ENCODE results near the gene C1orf198.
A peak's percentile ranks its signal among the peaks of the same experiment; 100 is the strongest.

C1orf198 gene

DNA sequence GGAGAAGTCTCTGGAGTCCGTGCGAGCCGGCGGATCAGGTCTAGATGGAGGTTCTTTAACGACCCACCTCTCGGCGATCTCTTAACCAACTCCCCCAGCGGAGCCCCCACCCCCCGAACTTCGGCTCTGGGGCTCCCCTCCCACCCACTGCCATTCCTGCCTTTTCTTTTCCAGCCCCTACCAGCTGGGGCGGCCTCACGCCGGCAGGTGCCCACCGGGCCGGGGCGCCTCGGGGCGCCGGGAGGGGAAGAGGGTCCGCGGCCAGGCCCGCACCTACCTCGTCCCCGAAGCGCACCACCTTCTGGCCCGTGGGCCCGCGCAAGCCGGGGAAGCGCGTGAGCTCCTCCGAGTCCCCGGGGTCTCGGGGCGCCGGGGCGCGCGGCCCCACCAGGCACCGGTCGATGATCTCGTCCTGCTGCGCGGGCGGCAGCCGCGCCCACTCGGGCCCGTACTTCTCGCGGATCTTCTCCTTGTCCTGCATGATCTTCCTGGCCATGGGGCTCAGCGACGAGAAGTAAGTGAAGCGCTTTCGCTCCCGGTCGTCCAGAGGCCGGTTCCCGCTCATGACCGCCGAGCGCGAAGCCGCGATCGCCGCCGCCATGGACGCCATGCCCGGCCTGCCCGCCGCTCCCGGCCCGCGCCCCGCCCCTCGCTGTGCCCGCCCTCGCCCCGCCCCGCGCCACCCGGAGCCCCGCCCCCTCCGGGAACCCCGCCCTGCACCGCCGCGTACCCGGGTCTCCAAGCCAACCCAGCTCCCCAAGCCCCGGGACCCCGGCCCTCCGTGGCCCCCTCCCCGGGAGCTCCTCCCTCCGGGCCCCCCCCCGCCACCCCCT is at the start of gene C1orf198:
Gene C1orf198, minus strand, starts transcription at position 619 of the 833 bp plus-strand sequence. Its CDS starts 9 bp downstream, at position 610.
- peak; percentile 64 for DNase-seq (ENCODE audit: low read depth)

DNA sequence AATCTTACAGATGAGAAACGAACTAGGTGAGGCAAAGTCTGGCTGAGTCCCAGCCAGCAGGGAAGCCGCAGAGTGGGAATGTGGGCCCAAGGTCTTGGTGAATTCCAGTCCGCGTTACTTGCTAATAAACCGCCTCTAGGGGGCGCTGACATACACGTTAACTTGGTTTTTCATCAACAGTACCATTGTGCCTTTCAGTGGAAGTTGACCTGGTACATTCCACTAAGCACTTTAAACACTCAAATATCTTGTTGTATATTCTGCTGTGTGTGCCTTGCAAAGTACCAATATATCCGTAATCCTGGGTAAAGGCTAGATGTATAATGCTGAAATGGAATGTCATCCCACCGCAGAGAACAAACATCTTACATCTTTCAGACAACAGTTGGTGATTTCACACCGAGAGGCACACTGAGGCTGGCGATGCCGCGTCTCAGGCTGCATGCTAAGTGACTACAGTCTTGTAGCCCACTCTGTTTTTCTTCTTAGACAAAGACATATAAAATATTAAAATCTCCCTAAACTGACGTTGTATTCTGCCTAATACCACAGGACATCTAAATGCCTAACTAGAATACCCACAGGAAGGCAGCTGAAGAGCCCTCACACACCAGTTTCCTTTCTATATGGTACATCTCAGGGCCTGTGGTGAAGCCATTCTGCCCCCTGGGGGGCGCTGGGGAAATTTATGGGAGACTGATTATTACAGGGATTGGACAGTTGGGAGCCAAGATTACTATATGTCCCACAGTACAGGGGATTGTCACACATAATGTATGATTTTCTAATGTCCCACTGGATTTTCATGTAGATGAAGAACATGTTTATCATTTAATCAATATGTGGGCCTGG is 49.2 kb upstream of the C1orf198 start:
- DNase-seq (ENCODE audit: low read depth): peak; percentile 36

DNA sequence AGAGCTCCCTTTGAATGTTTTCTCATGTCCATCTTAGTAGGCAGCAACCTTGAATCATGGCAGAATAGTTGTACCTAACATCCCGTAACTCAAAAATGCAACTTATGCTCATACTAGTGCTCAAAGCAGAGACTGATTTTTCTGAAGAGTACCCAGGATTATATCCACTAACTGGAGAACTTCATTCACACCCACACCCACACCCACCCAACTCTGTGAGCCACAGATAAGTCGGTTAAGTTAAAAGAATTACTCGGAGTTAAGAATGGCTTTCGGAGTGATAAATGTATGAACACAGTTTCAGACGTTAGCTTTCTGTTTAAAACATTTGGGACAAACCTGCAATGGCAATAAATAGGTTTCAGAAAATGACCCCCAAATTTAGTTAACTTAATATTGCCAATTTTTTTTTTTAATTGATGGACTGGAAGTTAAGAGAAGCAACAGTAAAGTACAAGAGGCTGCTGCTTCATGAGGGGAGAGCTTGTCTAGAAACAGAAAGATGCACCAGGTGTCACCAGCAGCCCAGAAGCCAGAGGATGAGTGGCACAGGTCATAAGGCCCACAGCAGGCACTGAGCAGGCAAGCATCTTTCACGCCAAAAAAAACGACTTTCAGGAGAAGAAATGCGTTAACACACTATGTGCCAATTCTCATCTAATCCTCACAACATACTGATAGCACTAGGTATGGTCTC is 48.4 kb upstream of the C1orf198 start:
- no peak for DNase-seq (ENCODE audit: low read depth)

- no peak for DNase-seq (ENCODE audit: low read depth)
Measured at GRCh38 chr1:230915078-230915477, 46.8 kb upstream of the C1orf198 start.

DNA sequence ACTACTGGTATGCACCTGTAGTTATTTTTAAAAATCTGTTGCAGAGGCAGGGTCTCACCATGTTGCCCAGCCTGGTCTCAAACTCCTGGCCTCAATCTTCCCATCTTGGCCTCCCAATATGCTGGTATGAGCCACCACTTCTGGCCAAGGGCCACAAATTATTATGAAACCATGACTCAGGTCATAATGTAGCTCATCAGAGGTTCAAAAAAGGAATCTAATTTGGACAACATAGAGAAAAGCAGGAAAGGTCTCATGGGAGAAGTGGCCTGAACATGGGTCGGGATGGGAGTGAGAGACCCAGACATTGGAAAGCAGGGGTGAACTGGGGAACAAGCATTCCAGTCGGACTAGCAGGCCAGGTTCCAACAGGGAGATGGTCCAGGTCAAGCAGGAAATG is 45.2 kb upstream of the C1orf198 start:
- DNase-seq (ENCODE audit: low read depth): no peak

GRCh38 chr1:230910755-230911117 is 42.4 kb upstream of the C1orf198 start:
- no peak for DNase-seq (ENCODE audit: low read depth)

DNA sequence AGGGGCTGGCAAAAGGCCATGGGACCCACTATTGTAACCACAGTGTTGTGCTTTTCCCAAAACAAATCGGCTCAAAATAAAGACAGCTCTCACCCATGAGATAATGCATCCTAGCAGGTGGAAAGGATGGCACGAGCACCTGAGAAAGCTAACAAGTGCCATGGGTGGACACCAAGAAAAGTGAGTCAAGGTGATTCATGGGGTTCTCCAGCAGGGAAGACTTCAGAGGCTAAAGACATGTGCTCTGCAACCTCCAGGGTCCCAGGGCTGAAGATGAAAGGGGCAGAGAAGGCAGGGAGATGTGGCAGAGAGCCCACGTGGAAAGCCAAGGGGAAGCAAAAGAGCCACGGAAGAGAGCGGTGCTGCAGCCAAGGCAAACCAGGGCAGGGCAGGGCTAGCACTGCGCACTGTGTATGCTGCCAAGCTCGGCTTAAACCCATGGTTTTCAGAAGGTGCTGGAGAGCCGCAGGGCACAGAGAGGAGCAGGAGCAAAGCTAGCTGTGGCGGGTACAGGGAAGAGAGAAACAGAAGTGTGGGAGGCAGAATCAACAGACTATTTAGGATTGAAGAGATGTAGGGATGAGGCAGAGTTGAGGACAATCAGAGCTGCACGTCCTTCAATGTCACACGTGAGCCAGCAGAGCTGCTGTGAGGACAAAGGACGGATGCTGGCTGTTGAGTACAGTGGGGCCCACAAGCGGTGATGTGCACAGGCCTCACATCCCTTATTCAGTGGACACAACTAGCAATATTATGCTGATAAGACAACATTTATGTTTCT is 41.8 kb upstream of the C1orf198 start:
- no peak for DNase-seq (ENCODE audit: low read depth)

GRCh38 chr1:230907472-230908205 is 39.3 kb upstream of the C1orf198 start:
- DNase-seq (ENCODE audit: low read depth): no peak

GRCh38 chr1:230906226-230906625 is 37.9 kb upstream of the C1orf198 start:
- DNase-seq (ENCODE audit: low read depth): no peak

GRCh38 chr1:230905733-230906132 is 37.4 kb upstream of the C1orf198 start:
- no peak for DNase-seq (ENCODE audit: low read depth)

DNA sequence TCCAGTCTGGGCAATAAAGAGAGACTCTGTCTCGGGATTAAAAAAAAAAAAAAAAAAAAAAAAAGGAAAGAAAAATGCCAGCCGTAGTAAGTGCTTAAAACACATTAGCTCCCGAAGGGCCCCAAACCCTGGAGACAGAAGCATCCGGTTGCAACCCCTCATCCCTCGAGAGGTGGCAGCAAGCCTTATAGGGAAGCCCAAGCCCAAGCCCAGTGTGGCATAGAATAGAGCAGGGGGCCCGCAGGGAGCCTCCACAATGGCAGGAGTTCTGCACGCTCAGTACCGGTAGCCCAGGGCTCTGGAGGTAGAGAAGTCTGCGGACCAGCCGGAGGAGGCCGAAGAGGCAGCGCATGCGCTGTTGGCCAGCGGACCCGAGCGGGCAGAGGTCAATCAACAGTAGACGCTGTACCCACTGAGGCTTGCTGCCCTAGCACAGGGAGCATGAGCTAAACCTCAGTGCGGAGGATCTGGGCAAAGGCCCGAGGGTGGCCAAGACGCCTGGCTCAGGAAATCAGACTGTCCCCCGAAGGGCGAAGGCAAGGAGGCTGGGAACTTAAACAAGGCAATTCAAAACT is 34.1 kb upstream of the C1orf198 start:
- no peak for DNase-seq (ENCODE audit: low read depth)

DNA sequence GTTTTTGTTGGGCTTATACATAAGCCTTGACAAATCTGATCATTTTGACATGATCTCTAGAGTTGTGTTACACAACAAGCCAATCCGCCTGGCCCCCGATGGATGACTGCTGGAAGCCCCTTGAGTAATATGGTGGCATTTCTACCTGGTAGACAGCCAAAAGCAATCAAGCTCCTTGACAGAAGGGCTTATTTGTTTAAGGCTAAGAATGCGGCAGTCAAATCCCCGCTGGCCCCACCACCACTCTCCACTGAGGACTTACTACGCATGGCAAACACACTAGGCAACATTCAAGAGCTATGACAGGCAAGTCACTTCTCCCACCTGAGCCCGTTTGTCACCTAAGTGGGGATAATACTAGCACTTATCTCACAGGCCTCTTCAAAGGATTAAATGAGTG is 33.4 kb upstream of the C1orf198 start:
- no peak for DNase-seq (ENCODE audit: low read depth)

DNA sequence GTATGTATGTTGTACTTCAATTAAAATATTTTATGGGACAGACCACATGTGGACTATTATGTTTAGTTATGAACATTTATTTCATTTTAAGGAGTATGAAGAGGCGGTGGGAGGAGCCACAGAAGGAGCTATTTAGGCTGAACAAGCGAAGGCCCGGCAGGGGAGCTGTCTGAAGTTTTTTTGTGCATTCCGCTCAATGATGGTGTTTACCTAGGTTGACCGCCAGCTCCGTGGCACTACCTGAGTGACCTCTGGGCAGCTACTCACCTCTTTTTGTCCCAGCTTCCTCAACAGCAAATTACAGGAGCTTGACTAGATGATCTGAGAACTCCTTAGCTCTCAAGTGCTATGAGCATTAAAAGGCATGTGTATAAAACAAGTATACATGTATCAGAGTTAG is 32.7 kb upstream of the C1orf198 start:
- DNase-seq (ENCODE audit: low read depth): no peak

DNA sequence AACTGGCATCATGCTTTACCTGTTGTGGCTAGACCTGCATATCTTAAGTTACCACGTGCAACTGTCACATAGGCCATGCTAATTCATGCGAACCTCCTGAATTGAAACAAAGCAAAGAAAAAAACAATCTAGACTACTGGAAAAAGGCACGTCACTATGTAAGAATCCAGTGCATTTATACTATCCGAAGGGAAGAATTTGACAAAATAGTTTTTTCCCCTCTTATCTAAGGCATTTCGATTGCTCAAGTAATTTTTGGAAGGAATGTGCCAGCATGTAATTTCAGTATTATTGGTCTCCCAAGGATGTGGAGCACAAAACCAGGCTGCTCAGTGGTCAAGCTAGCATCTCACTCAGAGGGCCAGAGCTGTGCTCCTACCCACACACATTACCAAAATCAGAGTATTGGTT is 31.5 kb upstream of the C1orf198 start:
- no peak for DNase-seq (ENCODE audit: low read depth)

DNA sequence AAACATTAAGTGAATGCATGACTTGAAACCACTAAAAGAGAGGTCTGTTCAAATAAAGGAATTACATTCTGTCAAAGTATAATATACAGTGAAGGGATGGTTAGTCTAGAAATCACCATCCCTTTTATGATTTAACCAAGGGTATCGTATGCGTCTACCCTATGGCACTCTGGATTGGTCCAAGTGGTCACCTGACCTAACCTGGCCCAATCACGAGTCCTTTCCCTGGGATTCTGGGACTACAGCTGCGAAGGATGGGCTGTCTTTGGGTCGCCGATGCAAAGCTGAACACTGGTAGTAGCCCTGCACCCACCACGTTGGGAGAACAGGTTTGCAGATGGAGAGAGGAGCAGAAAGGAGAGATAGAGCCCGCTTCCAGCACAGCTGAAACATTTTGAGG is 30.4 kb upstream of the C1orf198 start:
- no peak for DNase-seq (ENCODE audit: low read depth)

- DNase-seq (ENCODE audit: low read depth): no peak
Measured at GRCh38 chr1:230898144-230898543, 29.8 kb upstream of the C1orf198 start.

DNA sequence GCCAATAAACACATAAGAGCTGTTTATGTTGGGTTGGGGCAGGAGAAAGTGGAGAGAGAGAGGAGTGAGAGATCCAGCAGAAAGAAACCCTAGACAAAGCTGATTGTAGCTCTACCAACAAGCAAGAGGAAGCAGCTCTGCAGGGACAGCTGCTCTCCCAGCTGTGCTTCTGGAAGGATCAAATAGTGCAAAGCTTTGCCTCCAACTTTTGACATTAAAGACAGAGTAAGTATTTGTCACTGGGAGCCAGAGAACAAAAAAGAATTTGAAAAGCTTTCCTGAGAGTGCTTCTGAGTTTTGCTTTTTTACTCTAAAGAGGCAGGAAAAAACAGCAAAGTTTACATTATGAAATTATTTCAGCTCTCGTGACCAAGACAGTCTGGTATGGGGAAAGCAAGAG is 28.5 kb upstream of the C1orf198 start:
- DNase-seq (ENCODE audit: low read depth): no peak

DNA sequence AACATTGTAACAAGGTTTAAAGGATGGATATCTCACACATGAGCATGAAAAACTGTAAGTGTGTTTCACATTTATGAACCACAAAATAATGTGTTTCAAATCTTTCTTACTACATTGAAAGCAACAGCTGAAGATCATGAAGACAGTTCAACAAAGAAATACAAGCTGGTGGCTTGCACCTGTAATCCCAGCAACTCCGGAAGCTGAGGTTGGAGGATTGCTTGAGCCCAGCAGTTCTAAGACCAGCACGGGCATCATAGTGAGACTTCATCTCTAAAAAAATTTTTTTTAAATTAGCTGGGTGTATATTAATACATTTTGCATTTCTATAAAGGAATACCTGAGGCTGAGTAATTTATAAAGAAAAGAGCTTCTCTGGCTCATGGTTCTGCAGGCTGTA is 27.1 kb upstream of the C1orf198 start:
- no peak for DNase-seq (ENCODE audit: low read depth)

DNA sequence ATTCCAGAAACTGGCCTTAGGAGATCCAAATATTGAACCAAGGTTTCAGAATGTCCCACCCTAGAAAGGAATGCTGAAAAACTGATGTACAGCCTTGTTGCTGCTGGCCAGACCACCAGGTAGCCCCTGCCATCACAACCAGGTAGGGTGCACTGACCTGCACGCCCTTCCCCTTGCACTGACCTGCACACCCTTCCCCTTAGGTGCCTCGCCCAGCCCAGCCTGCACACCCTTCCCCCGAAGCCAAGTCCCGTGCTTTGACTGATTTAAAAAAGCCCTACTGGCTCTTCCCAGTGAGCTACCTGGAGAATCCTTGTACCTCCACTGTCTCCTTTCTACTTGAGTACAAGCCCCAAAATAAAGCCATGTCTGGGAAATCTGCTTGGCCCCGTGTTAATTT is 26.3 kb upstream of the C1orf198 start:
- no peak for DNase-seq (ENCODE audit: low read depth)

GRCh38 chr1:230894032-230894431 is 25.7 kb upstream of the C1orf198 start:
- no peak for DNase-seq (ENCODE audit: low read depth)

DNA sequence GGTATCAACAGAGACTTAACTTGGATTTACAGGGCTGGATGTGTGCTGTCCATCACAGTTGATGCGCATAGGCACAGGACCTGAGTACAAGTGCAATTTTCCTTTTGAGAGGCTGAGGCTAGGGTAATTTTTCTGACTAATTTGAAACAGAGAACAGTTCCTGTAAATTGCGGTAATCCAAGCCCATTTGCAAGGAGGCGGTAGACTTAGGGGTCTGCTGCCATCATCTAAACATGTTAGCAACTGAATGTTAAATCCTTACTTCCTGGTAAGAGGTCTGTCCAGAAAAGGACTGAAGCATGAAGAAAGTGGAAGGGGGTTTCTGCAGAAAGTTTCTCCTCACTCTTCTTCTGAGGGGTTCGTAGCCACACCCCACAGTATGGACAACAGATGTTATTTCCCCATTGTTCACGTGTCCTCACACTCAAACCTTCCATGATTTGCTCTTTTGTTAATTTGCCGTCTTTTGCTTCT is 23.7 kb upstream of the C1orf198 start:
- DNase-seq (ENCODE audit: low read depth): no peak

Data from activated T-cell treated with anti-CD3 and anti-CD28 coated beads for 24 hours (primary cell).